HG03342 (cell line): ENCODE results near the gene GLMN.

Experiments used
- ATAC-seq: cut with Tn5 transposase; IDR thresholded peaks from one replicate; pipeline ENCODE4 v1.9.1; 2021; ENCODE audit warnings: mild to moderate bottlenecking, moderate library complexity; ENCODE audit not compliant: unreplicated experiment

The GLMN gene

DNA sequence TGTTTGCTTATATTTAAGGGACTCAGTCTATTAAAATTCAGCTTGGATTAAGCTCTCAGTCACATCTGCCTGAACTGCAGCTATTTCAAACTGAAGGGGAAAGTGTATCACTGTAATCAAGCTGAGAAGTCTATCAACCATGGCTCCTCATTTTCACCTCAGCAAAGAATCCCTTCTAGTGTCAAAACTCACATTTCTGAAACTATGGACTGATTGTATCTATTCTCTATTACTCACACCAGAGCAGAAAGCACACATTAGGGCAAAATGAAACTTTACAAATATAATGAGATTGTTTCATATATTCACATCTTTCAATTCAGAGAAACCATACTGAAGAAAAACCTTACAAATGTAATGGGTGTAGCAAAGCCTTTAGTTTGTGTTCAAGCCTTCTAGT lies 95.7 kb downstream of the GLMN start:
- no peak for ATAC-seq

DNA sequence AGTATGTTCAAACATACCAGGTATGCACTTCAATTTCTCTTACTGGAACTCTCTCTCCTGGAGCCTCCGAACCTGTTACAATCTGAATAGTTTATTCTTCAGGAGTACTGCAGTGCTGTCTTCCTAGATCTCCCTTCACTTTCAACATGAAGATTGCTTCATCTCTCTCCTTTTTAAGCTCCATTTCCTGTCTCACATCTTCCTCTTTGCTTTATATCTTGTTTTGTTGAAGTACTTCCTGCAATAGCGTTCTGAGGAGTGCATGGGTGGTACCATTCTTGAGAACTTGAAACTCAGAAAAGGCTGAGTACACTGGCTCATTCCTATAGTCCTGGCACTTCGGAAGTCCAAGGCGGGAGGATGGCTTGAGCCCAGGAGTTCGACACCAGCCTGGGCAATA lies 96.8 kb downstream of the GLMN start:
- ATAC-seq, result no peak
